GM12872 (cell line): ENCODE data around the gene HEYL.

Experiments used
- TF ChIP-seq, protein P1 (sequence below): IDR thresholded peaks from 3 replicates; pipeline ENCODE4 v1.5.1; 2011; ENCODE audit warnings: low read depth, mild to moderate bottlenecking, low read length, moderate library complexity; ENCODE audit not compliant: insufficient read depth

The HEYL gene

GRCh38 chr1:39608921-39609320 is 30.5 kb downstream of the HEYL start:
- TF ChIP-seq, protein P1, sequence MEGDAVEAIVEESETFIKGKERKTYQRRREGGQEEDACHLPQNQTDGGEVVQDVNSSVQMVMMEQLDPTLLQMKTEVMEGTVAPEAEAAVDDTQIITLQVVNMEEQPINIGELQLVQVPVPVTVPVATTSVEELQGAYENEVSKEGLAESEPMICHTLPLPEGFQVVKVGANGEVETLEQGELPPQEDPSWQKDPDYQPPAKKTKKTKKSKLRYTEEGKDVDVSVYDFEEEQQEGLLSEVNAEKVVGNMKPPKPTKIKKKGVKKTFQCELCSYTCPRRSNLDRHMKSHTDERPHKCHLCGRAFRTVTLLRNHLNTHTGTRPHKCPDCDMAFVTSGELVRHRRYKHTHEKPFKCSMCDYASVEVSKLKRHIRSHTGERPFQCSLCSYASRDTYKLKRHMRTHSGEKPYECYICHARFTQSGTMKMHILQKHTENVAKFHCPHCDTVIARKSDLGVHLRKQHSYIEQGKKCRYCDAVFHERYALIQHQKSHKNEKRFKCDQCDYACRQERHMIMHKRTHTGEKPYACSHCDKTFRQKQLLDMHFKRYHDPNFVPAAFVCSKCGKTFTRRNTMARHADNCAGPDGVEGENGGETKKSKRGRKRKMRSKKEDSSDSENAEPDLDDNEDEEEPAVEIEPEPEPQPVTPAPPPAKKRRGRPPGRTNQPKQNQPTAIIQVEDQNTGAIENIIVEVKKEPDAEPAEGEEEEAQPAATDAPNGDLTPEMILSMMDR: no peak

- TF ChIP-seq, protein P1: no peak
Observed at GRCh38 chr1:39596163-39596562, 43.3 kb downstream of the HEYL start.

DNA sequence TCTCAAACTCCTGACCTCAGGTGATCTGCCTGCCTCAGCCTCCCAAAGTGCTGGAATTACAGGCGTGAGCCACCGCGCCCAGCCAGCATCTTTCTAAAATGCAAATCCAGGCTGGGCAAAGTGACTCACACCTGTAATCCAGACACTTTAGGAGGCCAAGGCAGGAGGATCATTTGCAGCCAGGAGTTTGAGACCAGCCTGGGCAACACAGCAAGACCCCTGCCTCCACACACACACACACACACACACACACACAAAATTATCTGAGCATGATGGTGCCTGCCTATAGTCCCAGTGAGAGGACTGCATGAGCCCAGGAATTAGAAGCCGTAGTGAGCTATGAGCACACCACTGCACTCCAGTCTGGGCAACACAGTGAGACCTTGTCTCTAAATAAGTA is 46.1 kb downstream of the HEYL start:
- TF ChIP-seq, protein P1: no peak

DNA sequence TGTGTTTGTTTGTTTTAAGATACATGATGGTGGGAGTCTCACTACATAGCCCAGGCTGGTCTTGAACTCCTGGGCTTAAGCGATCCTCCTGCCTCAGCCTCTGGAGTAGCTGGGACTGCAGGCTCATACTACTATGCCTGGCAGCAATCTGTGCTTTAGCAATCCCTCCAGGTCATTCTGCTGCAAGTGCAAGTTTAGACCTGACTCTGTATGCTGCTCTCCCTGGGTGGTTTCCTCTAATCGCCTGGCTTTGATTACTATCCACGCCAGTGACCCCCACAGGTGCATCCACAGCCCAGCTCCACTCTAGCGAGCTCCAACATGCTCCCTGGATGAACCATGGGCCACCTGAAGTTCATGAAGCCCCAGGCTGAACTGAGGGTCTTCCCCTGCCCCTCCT is 47.4 kb downstream of the HEYL start:
- TF ChIP-seq, protein P1: no peak

DNA sequence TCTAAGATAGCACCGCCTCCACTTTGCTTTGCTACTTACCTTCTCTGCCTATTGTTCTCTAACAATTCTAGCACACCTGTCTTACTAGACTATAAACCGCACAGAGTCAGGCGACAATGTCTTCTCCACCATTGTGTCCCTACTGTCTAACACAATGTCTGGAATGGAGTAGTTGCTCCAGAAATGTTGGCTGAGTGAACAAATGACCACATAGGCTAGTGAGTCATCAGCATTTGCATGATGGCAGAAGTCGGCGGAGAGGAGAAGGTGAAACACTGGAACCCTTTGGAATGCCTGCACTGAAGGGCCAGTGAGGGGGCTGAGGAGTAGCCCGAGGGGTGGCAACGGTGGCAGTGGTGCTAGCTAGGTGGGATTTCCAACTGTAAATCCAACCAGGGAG is 48.9 kb downstream of the HEYL start:
- TF ChIP-seq, protein P1: no peak

GRCh38 chr1:39585933-39586332 is 53.5 kb downstream of the HEYL start:
- TF ChIP-seq, protein P1: no peak

- TF ChIP-seq, protein P1: no peak
Observed at GRCh38 chr1:39576016-39576657, 63.3 kb downstream of the HEYL start.
